Subcutaneous abdominal adipose tissue (tissue), 5 donors: Measurements from ENCODE around the gene SF3A2.
A peak's percentile ranks its signal among the peaks of the same experiment; 100 is the strongest.

ENCODE experiments used
- H3K27ac ChIP-seq: one replicate; pipeline ENCODE4 v1.7.0; 2013; ENCODE audit warnings: low read depth, mild to moderate bottlenecking, inconsistent platforms, low read length, moderate library complexity
- H3K27me3 ChIP-seq, 5 donors: one replicate each; pipeline ENCODE4 v1.7.0; 2013; ENCODE audit warnings: low read length in 5 of 5, inconsistent platforms in 1 of 5; ENCODE audit not compliant: control insufficient read depth in 5 of 5, insufficient read depth in 4 of 5
- H3K36me3 ChIP-seq, 5 donors: one replicate each; pipeline ENCODE4 v1.7.0; 2013; ENCODE audit warnings: low read length in 5 of 5; ENCODE audit not compliant: control insufficient read depth in 5 of 5, insufficient read depth in 5 of 5
- H3K4me1 ChIP-seq, 5 donors: one replicate each; pipeline ENCODE4 v1.7.0; 2013; ENCODE audit warnings: low read length in 5 of 5, mild to moderate bottlenecking in 3 of 5, moderate library complexity in 1 of 5; ENCODE audit not compliant: control insufficient read depth in 5 of 5, insufficient read depth in 5 of 5
- H3K4me3 ChIP-seq, 5 donors: one replicate each; pipeline ENCODE4 v1.7.0; 2013; ENCODE audit warnings: low read length in 5 of 5, low read depth in 1 of 5
- H3K9ac ChIP-seq, 5 donors: one replicate each; pipeline ENCODE4 v1.7.0; 2013; ENCODE audit warnings: low read length in 5 of 5, mild to moderate bottlenecking in 4 of 5, moderate library complexity in 3 of 5
- H3K9me3 ChIP-seq, 5 donors: one replicate each; pipeline ENCODE4 v1.7.0; 2013; ENCODE audit warnings: low read length in 5 of 5; ENCODE audit not compliant: control insufficient read depth in 5 of 5
- donor health status: healthy.
- donor health status: healthy.
- donor health status: healthy.
- donor health status: healthy.
- donor health status: healthy.

Gene SF3A2

GRCh38 chr19:2214251-2214650, 22.4 kb upstream of the SF3A2 start:
- H3K4me3 ChIP-seq, result no peak overlapping the region
- peaks cover 0 to 3% (median under 1%) of the 10 kb centered on the region in 5 donors for H3K4me1 ChIP-seq
- no peak overlapping the region for H3K9ac ChIP-seq
- H3K9me3 ChIP-seq, result no peaks in the 10 kb centered on the region
- H3K36me3 ChIP-seq, result peaks cover 0 to 94% (median 86%) of the 10 kb centered on the region in 5 donors
- no peak overlapping the region for H3K27ac ChIP-seq
- H3K27me3 ChIP-seq, result no peaks in the 10 kb centered on the region

GRCh38 chr19:2215281-2215751, 21.3 kb upstream of the SF3A2 start:
- Histone ChIP-seq H3K9me3 (no peaks in the 10 kb centered on the region), H3K27ac (no peak overlapping the region), H3K9ac (no peak overlapping the region), H3K4me1 (peaks cover 0 to 9% (median 4%) of the 10 kb centered on the region in 5 donors), H3K27me3 (no peaks in the 10 kb centered on the region), H3K4me3 (no peak overlapping the region), H3K36me3 (peaks cover 0 to 94% (median 87%) of the 10 kb centered on the region in 5 donors)

GRCh38 chr19:2216361-2217225, 20.0 kb upstream of the SF3A2 start:
- H3K4me3 ChIP-seq, result no peak overlapping the region
- H3K4me1 ChIP-seq, result peaks cover 0 to 22% (median 16%) of the 10 kb centered on the region in 5 donors
- no peaks in the 10 kb centered on the region for H3K9me3 ChIP-seq
- peaks cover 0 to 91% (median 78%) of the 10 kb centered on the region in 5 donors for H3K36me3 ChIP-seq
- H3K9ac ChIP-seq, result no peak overlapping the region
- H3K27me3 ChIP-seq, result no peaks in the 10 kb centered on the region
- H3K27ac ChIP-seq, result no peak overlapping the region

- H3K27ac ChIP-seq, result no peak overlapping the region
- no peaks in the 10 kb centered on the region for H3K27me3 ChIP-seq
- H3K9me3 ChIP-seq, result no peaks in the 10 kb centered on the region
- peaks cover 0 to 89% (median 69%) of the 10 kb centered on the region in 5 donors for H3K36me3 ChIP-seq
- H3K9ac ChIP-seq, result no peak overlapping the region
- no peak overlapping the region for H3K4me3 ChIP-seq
- H3K4me1 ChIP-seq, result peaks cover 0 to 29% (median 23%) of the 10 kb centered on the region in 5 donors
These were observed 19.0 kb upstream of the SF3A2 start for GRCh38 chr19:2217591-2217990.

GRCh38 chr19:2219726-2220125, 16.9 kb upstream of the SF3A2 start:
- Histone ChIP-seq H3K27ac (no peak overlapping the region), H3K9me3 (no peaks in the 10 kb centered on the region), H3K36me3 (peaks cover 0 to 87% (median 64%) of the 10 kb centered on the region in 5 donors), H3K27me3 (no peaks in the 10 kb centered on the region), H3K4me3 (no peak overlapping the region), H3K9ac (no peak overlapping the region), H3K4me1 (peaks cover 0 to 33% (median 26%) of the 10 kb centered on the region in 5 donors)

- peaks cover 0 to 87% (median 63%) of the 10 kb centered on the region in 5 donors for H3K36me3 ChIP-seq
- H3K4me3 ChIP-seq, result peak overlapping the region in 1 of 5 donors; percentile 22
- H3K27ac ChIP-seq, result peak overlapping the region; percentile 67
- H3K9me3 ChIP-seq, result no peaks in the 10 kb centered on the region
- no peaks in the 10 kb centered on the region for H3K27me3 ChIP-seq
- H3K4me1 ChIP-seq, result peaks cover 0 to 41% (median 31%) of the 10 kb centered on the region in 5 donors
- peak overlapping the region in 1 of 5 donors; percentile 35 for H3K9ac ChIP-seq
These were observed 15.3 kb upstream of the SF3A2 start for GRCh38 chr19:2221250-2221831.

GRCh38 chr19:2221918-2222317, 14.7 kb upstream of the SF3A2 start:
- H3K27ac ChIP-seq, result peak overlapping the region; percentile 67
- peak overlapping the region in 1 of 5 donors; percentile 22 for H3K4me3 ChIP-seq

GRCh38 chr19:2223391-2223790, 13.2 kb upstream of the SF3A2 start:
- H3K9ac ChIP-seq, result no peak overlapping the region
- no peaks in the 10 kb centered on the region for H3K27me3 ChIP-seq
- peaks cover 0 to 46% (median 39%) of the 10 kb centered on the region in 5 donors for H3K4me1 ChIP-seq
- H3K9me3 ChIP-seq, result no peaks in the 10 kb centered on the region
- no peak overlapping the region for H3K27ac ChIP-seq
- H3K36me3 ChIP-seq, result peaks cover 0 to 83% (median 56%) of the 10 kb centered on the region in 5 donors
- H3K4me3 ChIP-seq, result no peak overlapping the region

More at GRCh38 chr19:2221918-2222317, 14.7 kb upstream of the SF3A2 start:
- Histone ChIP-seq H3K4me1 (peaks cover 0 to 41% (median 31%) of the 10 kb centered on the region in 5 donors), H3K9me3 (no peaks in the 10 kb centered on the region), H3K36me3 (peaks cover 0 to 87% (median 63%) of the 10 kb centered on the region in 5 donors), H3K27me3 (no peaks in the 10 kb centered on the region), H3K9ac (peak overlapping the region in 1 of 5 donors; percentile 23)

GRCh38 chr19:2223959-2224358, 12.7 kb upstream of the SF3A2 start:
- Histone ChIP-seq H3K4me3 (no peak overlapping the region), H3K4me1 (peaks cover 1 to 52% (median 44%) of the 10 kb centered on the region in 5 donors), H3K27ac (no peak overlapping the region), H3K9ac (no peak overlapping the region), H3K27me3 (no peaks in the 10 kb centered on the region), H3K36me3 (peaks cover 0 to 86% (median 62%) of the 10 kb centered on the region in 5 donors), H3K9me3 (no peaks in the 10 kb centered on the region)
